ENCODE data around the gene SH3PXD2A. TPM values are rescaled to one million over a fixed set of nuclear protein-coding genes. Genes with fewer than 3 reads are reported as not detected.

The SH3PXD2A gene
- total and polyA plus RNA-seq, 9 of the 15 experiments (the other 6 are each of a cell fraction or from before 2014, with no cell fraction given), result 0.41 to 9.3 (median 2.5) TPM

GRCh38 chr10:103696411-103697145 is 158.8 kb downstream of the SH3PXD2A start (continued):
- TF ChIP-seq AFF1 (IDR thresholded peaks at IDR 0.05; ENCODE audit: low read depth in 1 of 2, partially characterized antibody in 2 of 2) (no peak), MYNN (IDR thresholded peaks at IDR 0.05) (no peak), MYNN (CRISPR knock-in tag; IDR thresholded peaks at IDR 0.05) (no peak), TAF1 (IDR thresholded peaks at IDR 0.05; ENCODE audit: control insufficient read depth, extremely low read depth, insufficient read depth, low read length, severe bottlenecking) (no peak), FOXJ3 (CRISPR knock-in tag; IDR thresholded peaks at IDR 0.05) (no peak), E2F1 (CRISPR knock-in tag; IDR thresholded peaks at IDR 0.05) (no peak), MAZ (CRISPR knock-in tag; conservative IDR thresholded peaks at IDR 0.05 in 1 of 2, IDR thresholded peaks at IDR 0.05 in 1 of 2) (peak in 1 of 2 experiments; percentile 71; a peak in 3 of 4 replicates), MIER1 (IDR thresholded peaks at IDR 0.05; ENCODE audit: low read depth) (no peak), KHSRP (IDR thresholded peaks at IDR 0.05) (no peak), CGGBP1 (CRISPR knock-in tag; IDR thresholded peaks at IDR 0.05) (no peak), HBP1 (CRISPR knock-in tag; IDR thresholded peaks at IDR 0.05) (no peak), TSHZ1 (CRISPR knock-in tag; IDR thresholded peaks at IDR 0.05) (no peak), MBD2 (IDR thresholded peaks at IDR 0.05; ENCODE audit: borderline replicate concordance, low read depth) (no peak), HNRNPUL1 (IDR thresholded peaks at IDR 0.05; ENCODE audit: low read length) (no peak)

Measured in K562 (cell line).